HepG2 (cell line): Measurements from ENCODE around the gene CAPN15. TPM values are rescaled to one million over a fixed set of nuclear protein-coding genes. Genes with fewer than 3 reads are reported as not detected.

ENCODE experiments used
- ADNP ChIP-seq: sonication (generic); formaldehyde crosslinking; IDR thresholded peaks from 2 replicates; pipeline ENCODE4 v1.4.0; 2020; ENCODE audit warnings: missing genetic modification reagents
- AGO2 ChIP-seq: fragments of 200-400 bp; formaldehyde crosslinking; optimal IDR thresholded peaks from 2 replicates; pipeline ENCODE3; 2017; ENCODE audit warnings: mild to moderate bottlenecking, low read depth, low read length, moderate library complexity
- FOSL1 ChIP-seq: sonication (generic); formaldehyde crosslinking; IDR thresholded peaks from 2 replicates; pipeline ENCODE4 v1.9.0; 2021; ENCODE audit warnings: missing genetic modification reagents, borderline replicate concordance
- FOXP1 ChIP-seq, 2 experiments: fragments of 450-650 bp in 1 of 2; IDR thresholded peaks; 2 replicates each; pipeline ENCODE4 v1.6.1; 2017 to 2018; ENCODE audit warnings: antibody characterized with exemption in 1 of 2
- KDM5A ChIP-seq: fragments of 200-600 bp; sonication (generic); IDR thresholded peaks from 2 replicates; pipeline ENCODE4 v1.7.0; 2018; ENCODE audit warnings: antibody characterized with exemption, mild to moderate bottlenecking, low read length, borderline replicate concordance
- KLF12 ChIP-seq: sonication (generic); formaldehyde crosslinking; IDR thresholded peaks from 2 replicates; pipeline ENCODE4 v1.4.0; 2020; ENCODE audit warnings: missing genetic modification reagents, borderline replicate concordance
- KLF6 ChIP-seq: IDR thresholded peaks from 2 replicates; pipeline ENCODE4 v1.8.0; 2016; ENCODE audit warnings: missing biosample characterization, missing genetic modification reagents
- MXI1 ChIP-seq: IDR thresholded peaks from 3 replicates; pipeline ENCODE4 v1.6.1; 2012; ENCODE audit warnings: low read depth, low read length, inconsistent platforms, borderline replicate concordance
- PHF8 ChIP-seq: sonication (generic); formaldehyde crosslinking; IDR thresholded peaks from 2 replicates; pipeline ENCODE4 v1.5.0; 2020; ENCODE audit warnings: missing genetic modification reagents
- RBM22 ChIP-seq: fragments of 200-400 bp; formaldehyde crosslinking; optimal IDR thresholded peaks from 2 replicates; pipeline ENCODE3; 2017; ENCODE audit warnings: mild to moderate bottlenecking, low read length, moderate library complexity
- SKI ChIP-seq: fragments of 450-650 bp; IDR thresholded peaks from one replicate; pipeline ENCODE4 v1.6.1; 2018; ENCODE audit warnings: mild to moderate bottlenecking; ENCODE audit not compliant: partially characterized antibody
- TP53 ChIP-seq: sonication (generic); formaldehyde crosslinking; conservative IDR thresholded peaks from 2 replicates; pipeline ENCODE4 v1.4.0; 2020; ENCODE audit warnings: missing genetic modification reagents
- ZNF121 ChIP-seq: sonication (generic); formaldehyde crosslinking; IDR thresholded peaks from 2 replicates; pipeline ENCODE4 v1.5.0; 2020; ENCODE audit warnings: mild to moderate bottlenecking, missing genetic modification reagents
- ZNF777 ChIP-seq: sonication (generic); formaldehyde crosslinking; IDR thresholded peaks from 2 replicates; pipeline ENCODE4 v1.4.0; 2020; ENCODE audit warnings: missing genetic modification reagents
- polyA plus RNA-seq, 8 experiments: library from polyadenylated mRNA; depleted of rRNA in 3 of 8; stranded (reverse) in 7 of 8; unstranded in 1 of 8; fragments of >200 nt; fragmentation: Illumina TruSeq in 4 of 8; extraction: Trizol in 4 of 8; gene quantifications; 2 replicates each; pipeline versions ENCODE4 v1.2.1 to v1.2.3, GENCODE V29; 2011 to 2016; ENCODE audit warnings: low read depth in 4 of 8, missing spikeins in 1 of 8, mixed read lengths in 1 of 8; ENCODE audit not compliant: insufficient read depth in 1 of 8
- total RNA-seq, 5 experiments: library from RNA; depleted of rRNA; stranded (reverse); fragments of >200 nt; fragmentation: Illumina TruSeq; extraction: Trizol; gene quantifications; 2 replicates each; pipeline ENCODE4 v1.2.3, GENCODE V29; 2016; ENCODE audit warnings: low read depth in 1 of 5
- TF ChIP-seq, protein P1 (sequence below): sonication (generic); formaldehyde crosslinking; IDR thresholded peaks from 2 replicates; pipeline ENCODE4 v1.4.0; 2020; ENCODE audit warnings: missing genetic modification reagents, borderline replicate concordance
- TF ChIP-seq, protein P2 (sequence below): sonication (generic); formaldehyde crosslinking; IDR thresholded peaks from 2 replicates; pipeline ENCODE4 v1.9.0; 2021; ENCODE audit warnings: missing genetic modification reagents, borderline replicate concordance
- TF ChIP-seq, protein P3 (sequence below): sonication (generic); formaldehyde crosslinking; IDR thresholded peaks from 2 replicates; pipeline ENCODE4 v1.4.0; 2020; ENCODE audit warnings: missing genetic modification reagents
- TF ChIP-seq, protein P4 (sequence below): sonication (generic); formaldehyde crosslinking; IDR thresholded peaks from 2 replicates; pipeline ENCODE4 v1.4.0; 2020; ENCODE audit warnings: mild to moderate bottlenecking, missing genetic modification reagents

The CAPN15 gene
- total and polyA plus RNA-seq, 2 of the 13 experiments (the other 11 are each of a cell fraction or from before 2014, with no cell fraction given) = 14.9 to 24.5 TPM

DNA sequence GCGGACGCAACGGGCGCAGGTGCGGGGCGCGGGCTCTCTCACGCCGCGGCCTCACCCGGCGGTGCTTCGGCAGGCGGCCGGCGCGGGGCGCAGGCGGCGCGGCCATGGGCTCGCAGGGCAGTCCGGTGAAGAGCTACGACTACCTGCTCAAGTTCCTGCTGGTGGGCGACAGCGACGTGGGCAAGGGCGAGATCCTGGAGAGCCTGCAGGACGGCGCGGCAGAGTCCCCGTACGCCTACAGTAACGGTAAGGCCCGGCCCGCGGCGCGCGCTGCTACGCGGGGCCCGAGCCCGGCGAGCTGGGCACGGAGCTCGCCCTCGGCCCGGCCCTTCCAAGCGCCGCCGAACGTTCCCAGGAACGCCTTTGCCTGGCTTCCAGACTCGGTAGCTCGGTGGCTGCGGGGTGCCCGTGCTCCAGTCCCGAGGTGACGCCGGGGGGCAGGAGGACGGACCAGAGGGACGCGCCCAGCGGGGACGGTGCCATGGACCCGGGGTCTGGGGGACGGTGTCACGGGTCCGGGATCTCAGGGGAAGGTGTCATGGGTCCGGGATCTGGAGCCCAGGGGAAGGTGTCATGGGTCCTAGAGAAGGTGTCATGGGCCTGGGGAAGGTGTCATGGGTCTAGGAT lies 62.8 kb downstream of the CAPN15 start (continued):
- TF ChIP-seq, protein P1, sequence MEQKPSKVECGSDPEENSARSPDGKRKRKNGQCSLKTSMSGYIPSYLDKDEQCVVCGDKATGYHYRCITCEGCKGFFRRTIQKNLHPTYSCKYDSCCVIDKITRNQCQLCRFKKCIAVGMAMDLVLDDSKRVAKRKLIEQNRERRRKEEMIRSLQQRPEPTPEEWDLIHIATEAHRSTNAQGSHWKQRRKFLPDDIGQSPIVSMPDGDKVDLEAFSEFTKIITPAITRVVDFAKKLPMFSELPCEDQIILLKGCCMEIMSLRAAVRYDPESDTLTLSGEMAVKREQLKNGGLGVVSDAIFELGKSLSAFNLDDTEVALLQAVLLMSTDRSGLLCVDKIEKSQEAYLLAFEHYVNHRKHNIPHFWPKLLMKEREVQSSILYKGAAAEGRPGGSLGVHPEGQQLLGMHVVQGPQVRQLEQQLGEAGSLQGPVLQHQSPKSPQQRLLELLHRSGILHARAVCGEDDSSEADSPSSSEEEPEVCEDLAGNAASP = no peak
- TF ChIP-seq RBM22 = no peak
- peak; percentile 31; the same call in 1 of the 2 replicates for TF ChIP-seq KLF12
- 0 out of 2 replicates have a peak, but pooled peaks have one; percentile 39 for TF ChIP-seq ZNF777 (CRISPR knock-in tag)
- TF ChIP-seq, protein P2, sequence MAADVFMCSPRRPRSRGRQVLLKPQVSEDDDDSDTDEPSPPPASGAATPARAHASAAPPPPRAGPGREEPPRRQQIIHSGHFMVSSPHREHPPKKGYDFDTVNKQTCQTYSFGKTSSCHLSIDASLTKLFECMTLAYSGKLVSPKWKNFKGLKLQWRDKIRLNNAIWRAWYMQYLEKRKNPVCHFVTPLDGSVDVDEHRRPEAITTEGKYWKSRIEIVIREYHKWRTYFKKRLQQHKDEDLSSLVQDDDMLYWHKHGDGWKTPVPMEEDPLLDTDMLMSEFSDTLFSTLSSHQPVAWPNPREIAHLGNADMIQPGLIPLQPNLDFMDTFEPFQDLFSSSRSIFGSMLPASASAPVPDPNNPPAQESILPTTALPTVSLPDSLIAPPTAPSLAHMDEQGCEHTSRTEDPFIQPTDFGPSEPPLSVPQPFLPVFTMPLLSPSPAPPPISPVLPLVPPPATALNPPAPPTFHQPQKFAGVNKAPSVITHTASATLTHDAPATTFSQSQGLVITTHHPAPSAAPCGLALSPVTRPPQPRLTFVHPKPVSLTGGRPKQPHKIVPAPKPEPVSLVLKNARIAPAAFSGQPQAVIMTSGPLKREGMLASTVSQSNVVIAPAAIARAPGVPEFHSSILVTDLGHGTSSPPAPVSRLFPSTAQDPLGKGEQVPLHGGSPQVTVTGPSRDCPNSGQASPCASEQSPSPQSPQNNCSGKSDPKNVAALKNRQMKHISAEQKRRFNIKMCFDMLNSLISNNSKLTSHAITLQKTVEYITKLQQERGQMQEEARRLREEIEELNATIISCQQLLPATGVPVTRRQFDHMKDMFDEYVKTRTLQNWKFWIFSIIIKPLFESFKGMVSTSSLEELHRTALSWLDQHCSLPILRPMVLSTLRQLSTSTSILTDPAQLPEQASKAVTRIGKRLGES (CRISPR knock-in tag) = no peak
- no peak for TF ChIP-seq KDM5A
- TF ChIP-seq TP53 (CRISPR knock-in tag) = no peak
- TF ChIP-seq, protein P3, sequence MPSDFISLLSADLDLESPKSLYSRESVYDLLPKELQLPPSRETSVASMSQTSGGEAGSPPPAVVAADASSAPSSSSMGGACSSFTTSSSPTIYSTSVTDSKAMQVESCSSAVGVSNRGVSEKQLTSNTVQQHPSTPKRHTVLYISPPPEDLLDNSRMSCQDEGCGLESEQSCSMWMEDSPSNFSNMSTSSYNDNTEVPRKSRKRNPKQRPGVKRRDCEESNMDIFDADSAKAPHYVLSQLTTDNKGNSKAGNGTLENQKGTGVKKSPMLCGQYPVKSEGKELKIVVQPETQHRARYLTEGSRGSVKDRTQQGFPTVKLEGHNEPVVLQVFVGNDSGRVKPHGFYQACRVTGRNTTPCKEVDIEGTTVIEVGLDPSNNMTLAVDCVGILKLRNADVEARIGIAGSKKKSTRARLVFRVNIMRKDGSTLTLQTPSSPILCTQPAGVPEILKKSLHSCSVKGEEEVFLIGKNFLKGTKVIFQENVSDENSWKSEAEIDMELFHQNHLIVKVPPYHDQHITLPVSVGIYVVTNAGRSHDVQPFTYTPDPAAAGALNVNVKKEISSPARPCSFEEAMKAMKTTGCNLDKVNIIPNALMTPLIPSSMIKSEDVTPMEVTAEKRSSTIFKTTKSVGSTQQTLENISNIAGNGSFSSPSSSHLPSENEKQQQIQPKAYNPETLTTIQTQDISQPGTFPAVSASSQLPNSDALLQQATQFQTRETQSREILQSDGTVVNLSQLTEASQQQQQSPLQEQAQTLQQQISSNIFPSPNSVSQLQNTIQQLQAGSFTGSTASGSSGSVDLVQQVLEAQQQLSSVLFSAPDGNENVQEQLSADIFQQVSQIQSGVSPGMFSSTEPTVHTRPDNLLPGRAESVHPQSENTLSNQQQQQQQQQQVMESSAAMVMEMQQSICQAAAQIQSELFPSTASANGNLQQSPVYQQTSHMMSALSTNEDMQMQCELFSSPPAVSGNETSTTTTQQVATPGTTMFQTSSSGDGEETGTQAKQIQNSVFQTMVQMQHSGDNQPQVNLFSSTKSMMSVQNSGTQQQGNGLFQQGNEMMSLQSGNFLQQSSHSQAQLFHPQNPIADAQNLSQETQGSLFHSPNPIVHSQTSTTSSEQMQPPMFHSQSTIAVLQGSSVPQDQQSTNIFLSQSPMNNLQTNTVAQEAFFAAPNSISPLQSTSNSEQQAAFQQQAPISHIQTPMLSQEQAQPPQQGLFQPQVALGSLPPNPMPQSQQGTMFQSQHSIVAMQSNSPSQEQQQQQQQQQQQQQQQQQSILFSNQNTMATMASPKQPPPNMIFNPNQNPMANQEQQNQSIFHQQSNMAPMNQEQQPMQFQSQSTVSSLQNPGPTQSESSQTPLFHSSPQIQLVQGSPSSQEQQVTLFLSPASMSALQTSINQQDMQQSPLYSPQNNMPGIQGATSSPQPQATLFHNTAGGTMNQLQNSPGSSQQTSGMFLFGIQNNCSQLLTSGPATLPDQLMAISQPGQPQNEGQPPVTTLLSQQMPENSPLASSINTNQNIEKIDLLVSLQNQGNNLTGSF (CRISPR knock-in tag) = no peak
- TF ChIP-seq, protein P4, sequence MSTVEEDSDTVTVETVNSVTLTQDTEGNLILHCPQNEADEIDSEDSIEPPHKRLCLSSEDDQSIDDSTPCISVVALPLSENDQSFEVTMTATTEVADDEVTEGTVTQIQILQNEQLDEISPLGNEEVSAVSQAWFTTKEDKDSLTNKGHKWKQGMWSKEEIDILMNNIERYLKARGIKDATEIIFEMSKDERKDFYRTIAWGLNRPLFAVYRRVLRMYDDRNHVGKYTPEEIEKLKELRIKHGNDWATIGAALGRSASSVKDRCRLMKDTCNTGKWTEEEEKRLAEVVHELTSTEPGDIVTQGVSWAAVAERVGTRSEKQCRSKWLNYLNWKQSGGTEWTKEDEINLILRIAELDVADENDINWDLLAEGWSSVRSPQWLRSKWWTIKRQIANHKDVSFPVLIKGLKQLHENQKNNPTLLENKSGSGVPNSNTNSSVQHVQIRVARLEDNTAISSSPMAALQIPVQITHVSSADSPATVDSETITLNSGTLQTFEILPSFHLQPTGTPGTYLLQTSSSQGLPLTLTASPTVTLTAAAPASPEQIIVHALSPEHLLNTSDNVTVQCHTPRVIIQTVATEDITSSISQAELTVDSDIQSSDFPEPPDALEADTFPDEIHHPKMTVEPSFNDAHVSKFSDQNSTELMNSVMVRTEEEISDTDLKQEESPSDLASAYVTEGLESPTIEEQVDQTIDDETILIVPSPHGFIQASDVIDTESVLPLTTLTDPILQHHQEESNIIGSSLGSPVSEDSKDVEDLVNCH (CRISPR knock-in tag) = no peak
- peak; percentile 51; the same call in 1 of the 2 replicates for TF ChIP-seq PHF8 (CRISPR knock-in tag)
- TF ChIP-seq AGO2 = peak; percentile 44
- no peak for TF ChIP-seq KLF6
- TF ChIP-seq FOXP1 (IDR thresholded peaks at IDR 0.05) = no peak
- TF ChIP-seq FOXP1 (CRISPR knock-in tag; IDR thresholded peaks at IDR 0.05) = no peak
- no peak for TF ChIP-seq ZNF121 (CRISPR knock-in tag)
- TF ChIP-seq FOSL1 (CRISPR knock-in tag) = no peak
- peak; percentile 11; the same call in 1 of the 3 replicates for TF ChIP-seq MXI1
- TF ChIP-seq SKI = peak; percentile 29
- TF ChIP-seq ADNP (CRISPR knock-in tag) = no peak
